GM21737 (cell line): Measurements from ENCODE around the gene RAB5B.
A peak's percentile ranks its signal among the peaks of the same experiment; 100 is the strongest.
"Not testable (repeated sequence)": the region's sequence is repeated elsewhere in the genome, so short reads cannot be mapped to it uniquely, and the experiment has no call there.

ENCODE experiments used
- ATAC-seq: cut with Tn5 transposase; IDR thresholded peaks from one replicate; pipeline ENCODE4 v1.9.1; 2021; ENCODE audit warnings: mild to moderate bottlenecking, moderate library complexity; ENCODE audit not compliant: unreplicated experiment

RAB5B gene

GRCh38 chr12:55940065-55940732 is 33.7 kb upstream of the RAB5B start:
- ATAC-seq = peak; percentile 92

GRCh38 chr12:55942055-55942454 is 31.8 kb upstream of the RAB5B start:
- no peak for ATAC-seq

- no peak for ATAC-seq
Measured at GRCh38 chr12:55942577-55943136, 31.2 kb upstream of the RAB5B start.

GRCh38 chr12:55946553-55946952 is 27.3 kb upstream of the RAB5B start:
- no peak for ATAC-seq

GRCh38 chr12:55955344-55955743 is 18.5 kb upstream of the RAB5B start:
- no peak for ATAC-seq

- ATAC-seq = no peak
Measured at GRCh38 chr12:55955800-55956508, 17.9 kb upstream of the RAB5B start.

GRCh38 chr12:55957106-55957859 is 16.6 kb upstream of the RAB5B start:
- ATAC-seq = no peak

- ATAC-seq = no peak
Measured at GRCh38 chr12:55963760-55964159, 10.1 kb upstream of the RAB5B start.

GRCh38 chr12:55965240-55965639 is 8.6 kb upstream of the RAB5B start:
- no peak for ATAC-seq

GRCh38 chr12:55965941-55966407 is 7.9 kb upstream of the RAB5B start, which contains the start of gene PMEL:
PMEL (minus strand) TSS chr12:55966042; CDS start chr12:55966011, 31 bp downstream.
- no peak for ATAC-seq

- peak; percentile 89 for ATAC-seq
Measured at GRCh38 chr12:55966408-55967281, 7.2 kb upstream of the RAB5B start, which contains the start of gene CDK2. CDK2 (plus strand) TSS chr12:55966830; CDS start chr12:55967009, 179 bp downstream.

GRCh38 chr12:55969356-55969755 is 4.5 kb upstream of the RAB5B start:
- ATAC-seq = no peak

GRCh38 chr12:55970775-55971174 is 3.1 kb upstream of the RAB5B start:
- no peak for ATAC-seq

GRCh38 chr12:55972042-55972441 is 1.8 kb upstream of the RAB5B start:
- ATAC-seq = no peak

- no peak for ATAC-seq
Measured at GRCh38 chr12:55972456-55972855, 1.4 kb upstream of the RAB5B start.

- ATAC-seq = no peak
Measured at GRCh38 chr12:55972911-55973598, 823 bp upstream of the RAB5B start.

GRCh38 chr12:55974308-55974730 is 441 bp downstream of the RAB5B start:
- ATAC-seq = peak; percentile 11

GRCh38 chr12:55978393-55978792 is 4.5 kb downstream of the RAB5B start:
- no peak for ATAC-seq

- ATAC-seq = no peak
Measured at GRCh38 chr12:55979069-55979468, 5.2 kb downstream of the RAB5B start.

GRCh38 chr12:55981882-55982281 is 8.0 kb downstream of the RAB5B start:
- not testable (repeated sequence) for ATAC-seq
